GM12873 (cell line): ENCODE data around the gene PPME1.

ENCODE experiments used
- CTCF ChIP-seq: IDR thresholded peaks from 2 replicates; pipeline ENCODE4 v1.5.1; 2012; ENCODE audit warnings: low read depth, mild to moderate bottlenecking, moderate library complexity, low read length, control low read depth; ENCODE audit not compliant: insufficient read depth; ENCODE audit errors: missing control alignments

Gene PPME1

DNA sequence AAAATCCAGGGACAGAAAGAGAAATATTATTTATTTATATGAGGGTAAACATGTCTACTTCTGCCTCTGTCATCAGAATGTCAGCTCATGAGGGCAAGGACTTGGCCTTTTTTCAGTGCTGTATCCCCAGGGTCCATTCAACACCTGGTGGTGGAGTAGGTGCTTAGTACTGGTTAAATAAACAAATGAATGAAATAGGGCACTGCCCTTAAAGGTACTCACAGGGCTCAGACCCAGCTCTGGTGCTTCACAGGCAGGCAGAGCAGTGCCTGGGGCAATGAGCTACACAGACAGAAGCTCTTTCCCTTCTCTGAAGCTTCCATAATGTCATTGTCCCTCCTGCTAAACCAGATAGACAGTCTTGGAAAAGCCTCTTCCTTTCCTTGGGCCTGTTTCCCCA lies 109.4 kb downstream of the PPME1 start:
- TF ChIP-seq CTCF: no peak

DNA sequence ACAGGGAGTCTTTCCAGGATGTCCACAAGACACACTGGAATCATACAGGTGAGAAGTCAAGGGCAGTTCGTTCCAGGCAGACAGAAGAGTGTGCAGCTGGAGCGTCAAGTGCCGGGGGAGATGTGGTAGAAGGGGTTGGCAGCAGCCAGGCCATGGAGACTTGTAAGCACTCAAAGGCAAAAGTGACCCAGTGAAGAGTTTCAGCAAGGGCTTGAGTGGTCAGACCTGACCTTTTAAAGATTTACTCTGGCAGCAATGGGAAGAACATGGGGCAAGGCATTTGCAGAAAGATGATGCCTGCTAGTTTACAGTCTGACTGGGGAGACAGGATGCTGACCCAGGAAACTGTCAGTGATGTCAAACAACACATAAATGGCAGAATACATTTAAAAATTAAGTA lies 111.3 kb downstream of the PPME1 start:
- no peak for TF ChIP-seq CTCF

DNA sequence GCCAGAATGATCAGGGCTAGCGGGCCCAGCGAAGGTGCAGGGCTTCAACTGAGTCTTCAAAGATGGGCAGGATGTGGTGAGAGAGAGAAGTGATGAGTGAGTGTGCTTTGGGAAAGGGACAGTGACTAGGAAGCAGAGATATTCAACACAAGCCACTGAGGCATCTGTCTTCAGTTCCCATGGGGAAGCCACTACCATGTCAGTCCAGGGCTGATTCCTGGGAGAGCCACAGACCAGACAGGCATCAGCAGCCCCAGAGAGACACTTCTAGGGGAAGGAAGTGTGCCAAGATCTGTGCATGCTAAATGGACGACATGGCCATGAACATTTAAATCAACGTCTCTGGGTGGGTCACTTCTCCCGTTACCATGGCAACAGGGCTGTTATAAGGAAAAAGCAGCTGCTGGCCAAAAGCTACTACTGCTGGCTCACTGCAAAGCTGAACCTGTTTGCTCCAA lies 111.9 kb downstream of the PPME1 start:
- TF ChIP-seq CTCF: no peak

GRCh38 chr11:74283580-74284180 lies 112.6 kb downstream of the PPME1 start:
- no peak for TF ChIP-seq CTCF

- TF ChIP-seq CTCF: no peak
Measured at GRCh38 chr11:74284466-74284865, 113.4 kb downstream of the PPME1 start.

DNA sequence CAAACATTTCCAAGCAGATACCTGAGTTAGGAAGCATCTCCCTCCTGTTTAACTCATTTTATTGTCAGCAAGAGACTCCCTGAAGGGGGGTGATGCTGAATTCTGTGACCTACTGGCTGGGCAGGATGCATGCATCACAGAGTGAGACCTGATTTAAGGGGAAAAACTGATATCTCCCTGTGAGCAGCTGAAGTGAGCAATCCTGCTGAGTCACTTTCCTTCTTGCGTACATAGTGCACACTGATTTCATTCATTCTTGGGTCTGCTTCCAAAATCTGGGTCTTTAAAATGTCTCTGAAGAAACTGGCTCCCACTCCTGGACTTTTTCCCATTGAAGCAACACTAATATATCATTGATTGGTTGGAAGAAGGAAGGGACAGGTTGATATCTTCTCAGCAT lies 117.1 kb downstream of the PPME1 start:
- TF ChIP-seq CTCF: no peak

DNA sequence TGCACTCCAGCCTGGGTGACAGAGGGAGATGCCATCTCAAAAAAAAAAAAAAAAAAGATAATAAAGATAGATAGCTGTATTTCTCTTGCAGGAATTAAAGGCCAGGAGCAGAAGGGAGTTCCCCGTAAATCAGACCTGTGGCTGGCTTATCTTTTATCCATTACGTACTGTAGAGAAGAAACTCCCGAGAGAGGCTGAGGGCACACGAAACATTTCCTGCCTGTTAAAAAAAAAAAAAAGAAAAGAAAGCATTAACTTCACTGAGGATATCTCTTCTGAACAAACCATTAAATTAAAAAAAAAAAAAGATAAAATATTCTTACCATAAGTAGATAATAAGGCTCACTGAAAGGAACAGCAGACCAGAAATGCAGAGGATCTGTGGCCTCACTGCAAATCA lies 117.8 kb downstream of the PPME1 start:
- no peak for TF ChIP-seq CTCF

DNA sequence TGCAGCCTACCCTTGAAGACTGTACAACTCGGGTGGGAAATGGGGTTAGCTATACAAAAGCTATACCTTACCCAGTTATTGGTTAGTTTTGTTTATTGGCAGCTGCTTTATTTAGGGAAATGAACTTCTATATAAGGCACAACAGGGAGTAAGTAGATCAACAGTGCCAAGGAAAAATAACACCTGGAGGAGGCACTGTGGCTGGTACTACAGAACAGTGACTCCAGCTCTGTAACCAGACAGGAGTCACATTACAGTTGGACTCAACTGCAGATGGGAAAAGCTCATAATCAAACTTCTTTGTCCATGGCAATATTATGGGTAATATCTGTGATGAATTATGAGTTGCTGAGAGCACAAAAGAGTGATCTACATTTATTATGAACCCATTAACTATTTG lies 126.4 kb downstream of the PPME1 start:
- no peak for TF ChIP-seq CTCF
